Measurements from ENCODE around the gene GPSM1.

GPSM1 gene

GRCh38 chr9:136327304-136327974 lies at the start of gene GPSM1:
Gene GPSM1, plus strand, starts transcription at chr9:136327539. Its CDS starts 157 bp downstream, at chr9:136327696.
- Histone ChIP-seq H3K27ac (ENCODE audit: low read depth, low read length) (peak within 1 kb of the TSS; percentile 51; the same call in 1 of the 2 replicates), H3K9me3 (ENCODE audit: control insufficient read depth, insufficient read depth, low read depth, low read length) (no peaks in the 10 kb centered on the region), H3K36me3 (ENCODE audit: control insufficient read depth, insufficient read depth, low read length) (no peaks in the 10 kb centered on the region), H3K9ac (ENCODE audit: low read length) (peak within 1 kb of the TSS; percentile 63), H3K27me3 (ENCODE audit: control insufficient read depth, insufficient read depth, low read length) (no peaks in the 10 kb centered on the region), H3K4me3 (ENCODE audit: low read depth, low read length) (peak within 1 kb of the TSS; percentile 65), H3K4me1 (ENCODE audit: control insufficient read depth, insufficient read depth, low read length) (peaks cover 23% of the 10 kb centered on the region)

- no peaks in the 10 kb centered on the region for H3K27me3 ChIP-seq (ENCODE audit: control insufficient read depth, insufficient read depth, low read length)
These were observed 49.6 kb upstream of the GPSM1 start for GRCh38 chr9:136277746-136278145.

GRCh38 chr9:136278221-136278620 lies 49.1 kb upstream of the GPSM1 start:
- peaks cover 4% of the 10 kb centered on the region; the same call in 1 of the 2 replicates for H3K4me1 ChIP-seq (ENCODE audit: control insufficient read depth, insufficient read depth, low read length)
- H3K9me3 ChIP-seq (ENCODE audit: control insufficient read depth, insufficient read depth, low read depth, low read length), result 0 out of 2 replicates have a peak, but pooled peaks cover 6% of the 10 kb centered on the region
- H3K4me3 ChIP-seq (ENCODE audit: low read depth, low read length), result no peak overlapping the region
- H3K27ac ChIP-seq (ENCODE audit: low read depth, low read length), result no peak overlapping the region
- H3K9ac ChIP-seq (ENCODE audit: low read length), result no peak overlapping the region
- H3K27me3 ChIP-seq (ENCODE audit: control insufficient read depth, insufficient read depth, low read length), result no peaks in the 10 kb centered on the region
- no peaks in the 10 kb centered on the region for H3K36me3 ChIP-seq (ENCODE audit: control insufficient read depth, insufficient read depth, low read length)

More at GRCh38 chr9:136277746-136278145, 49.6 kb upstream of the GPSM1 start:
- H3K4me3 ChIP-seq (ENCODE audit: low read depth, low read length), result no peak overlapping the region
- H3K27ac ChIP-seq (ENCODE audit: low read depth, low read length), result no peak overlapping the region
- H3K9me3 ChIP-seq (ENCODE audit: control insufficient read depth, insufficient read depth, low read depth, low read length), result 0 out of 2 replicates have a peak, but pooled peaks cover 6% of the 10 kb centered on the region
- H3K36me3 ChIP-seq (ENCODE audit: control insufficient read depth, insufficient read depth, low read length), result no peaks in the 10 kb centered on the region
- no peak overlapping the region for H3K9ac ChIP-seq (ENCODE audit: low read length)
- peaks cover 4% of the 10 kb centered on the region; the same call in 1 of the 2 replicates for H3K4me1 ChIP-seq (ENCODE audit: control insufficient read depth, insufficient read depth, low read length)

- H3K9ac ChIP-seq (ENCODE audit: low read length), result no peak overlapping the region
- no peaks in the 10 kb centered on the region for H3K27me3 ChIP-seq (ENCODE audit: control insufficient read depth, insufficient read depth, low read length)
- no peak overlapping the region for H3K4me3 ChIP-seq (ENCODE audit: low read depth, low read length)
- H3K4me1 ChIP-seq (ENCODE audit: control insufficient read depth, insufficient read depth, low read length), result peaks cover 8% of the 10 kb centered on the region
- H3K27ac ChIP-seq (ENCODE audit: low read depth, low read length), result no peak overlapping the region
- H3K9me3 ChIP-seq (ENCODE audit: control insufficient read depth, insufficient read depth, low read depth, low read length), result 0 out of 2 replicates have a peak, but pooled peaks cover 6% of the 10 kb centered on the region
- no peaks in the 10 kb centered on the region for H3K36me3 ChIP-seq (ENCODE audit: control insufficient read depth, insufficient read depth, low read length)
These were observed 48.4 kb upstream of the GPSM1 start for GRCh38 chr9:136278894-136279293.

GRCh38 chr9:136279471-136279870 lies 47.9 kb upstream of the GPSM1 start:
- Histone ChIP-seq H3K9me3 (ENCODE audit: control insufficient read depth, insufficient read depth, low read depth, low read length) (0 out of 2 replicates have a peak, but pooled peaks cover 6% of the 10 kb centered on the region), H3K4me1 (ENCODE audit: control insufficient read depth, insufficient read depth, low read length) (peaks cover 8% of the 10 kb centered on the region), H3K4me3 (ENCODE audit: low read depth, low read length) (no peak overlapping the region), H3K36me3 (ENCODE audit: control insufficient read depth, insufficient read depth, low read length) (no peaks in the 10 kb centered on the region), H3K9ac (ENCODE audit: low read length) (no peak overlapping the region), H3K27me3 (ENCODE audit: control insufficient read depth, insufficient read depth, low read length) (no peaks in the 10 kb centered on the region), H3K27ac (ENCODE audit: low read depth, low read length) (no peak overlapping the region)

GRCh38 chr9:136280535-136281315 lies 46.6 kb upstream of the GPSM1 start:
- Histone ChIP-seq H3K4me1 (ENCODE audit: control insufficient read depth, insufficient read depth, low read length) (peaks cover 6% of the 10 kb centered on the region), H3K27me3 (ENCODE audit: control insufficient read depth, insufficient read depth, low read length) (no peaks in the 10 kb centered on the region), H3K36me3 (ENCODE audit: control insufficient read depth, insufficient read depth, low read length) (no peaks in the 10 kb centered on the region), H3K4me3 (ENCODE audit: low read depth, low read length) (no peak overlapping the region), H3K27ac (ENCODE audit: low read depth, low read length) (no peak overlapping the region), H3K9ac (ENCODE audit: low read length) (no peak overlapping the region), H3K9me3 (ENCODE audit: control insufficient read depth, insufficient read depth, low read depth, low read length) (0 out of 2 replicates have a peak, but pooled peaks cover 6% of the 10 kb centered on the region)

GRCh38 chr9:136281421-136282271 lies 45.7 kb upstream of the GPSM1 start:
- H3K9me3 ChIP-seq (ENCODE audit: control insufficient read depth, insufficient read depth, low read depth, low read length), result 0 out of 2 replicates have a peak, but pooled peaks cover 6% of the 10 kb centered on the region
- H3K27me3 ChIP-seq (ENCODE audit: control insufficient read depth, insufficient read depth, low read length), result no peaks in the 10 kb centered on the region
- no peaks in the 10 kb centered on the region for H3K36me3 ChIP-seq (ENCODE audit: control insufficient read depth, insufficient read depth, low read length)
- no peak overlapping the region for H3K4me3 ChIP-seq (ENCODE audit: low read depth, low read length)
- peaks cover 4% of the 10 kb centered on the region; the same call in 1 of the 2 replicates for H3K4me1 ChIP-seq (ENCODE audit: control insufficient read depth, insufficient read depth, low read length)
- no peak overlapping the region for H3K9ac ChIP-seq (ENCODE audit: low read length)
- H3K27ac ChIP-seq (ENCODE audit: low read depth, low read length), result no peak overlapping the region

- Histone ChIP-seq H3K36me3 (ENCODE audit: control insufficient read depth, insufficient read depth, low read length) (no peaks in the 10 kb centered on the region), H3K4me3 (ENCODE audit: low read depth, low read length) (no peak overlapping the region), H3K9ac (ENCODE audit: low read length) (no peak overlapping the region), H3K27ac (ENCODE audit: low read depth, low read length) (no peak overlapping the region), H3K27me3 (ENCODE audit: control insufficient read depth, insufficient read depth, low read length) (no peaks in the 10 kb centered on the region), H3K9me3 (ENCODE audit: control insufficient read depth, insufficient read depth, low read depth, low read length) (0 out of 2 replicates have a peak, but pooled peaks cover 6% of the 10 kb centered on the region), H3K4me1 (ENCODE audit: control insufficient read depth, insufficient read depth, low read length) (peaks cover 4% of the 10 kb centered on the region; the same call in 1 of the 2 replicates)
These were observed 45.0 kb upstream of the GPSM1 start for GRCh38 chr9:136282272-136282861.

- H3K36me3 ChIP-seq (ENCODE audit: control insufficient read depth, insufficient read depth, low read length), result no peaks in the 10 kb centered on the region
- no peak overlapping the region for H3K27ac ChIP-seq (ENCODE audit: low read depth, low read length)
- 0 out of 2 replicates have a peak, but pooled peaks cover 6% of the 10 kb centered on the region for H3K9me3 ChIP-seq (ENCODE audit: control insufficient read depth, insufficient read depth, low read depth, low read length)
- H3K4me3 ChIP-seq (ENCODE audit: low read depth, low read length), result no peak overlapping the region
- no peaks in the 10 kb centered on the region for H3K27me3 ChIP-seq (ENCODE audit: control insufficient read depth, insufficient read depth, low read length)
- H3K4me1 ChIP-seq (ENCODE audit: control insufficient read depth, insufficient read depth, low read length), result peaks cover 4% of the 10 kb centered on the region; the same call in 1 of the 2 replicates
- no peak overlapping the region for H3K9ac ChIP-seq (ENCODE audit: low read length)
These were observed 43.8 kb upstream of the GPSM1 start for GRCh38 chr9:136283291-136284235.

Data from HUES6 (cell line).